Measurements from ENCODE around the gene ATG4D. TPM values are rescaled to one million over a fixed set of nuclear protein-coding genes. Genes with fewer than 3 reads are reported as not detected.

Gene ATG4D
- total and polyA plus RNA-seq, 2 of the 4 experiments (the other 2 are of a cell fraction), result 8.2 to 21.8 TPM

DNA sequence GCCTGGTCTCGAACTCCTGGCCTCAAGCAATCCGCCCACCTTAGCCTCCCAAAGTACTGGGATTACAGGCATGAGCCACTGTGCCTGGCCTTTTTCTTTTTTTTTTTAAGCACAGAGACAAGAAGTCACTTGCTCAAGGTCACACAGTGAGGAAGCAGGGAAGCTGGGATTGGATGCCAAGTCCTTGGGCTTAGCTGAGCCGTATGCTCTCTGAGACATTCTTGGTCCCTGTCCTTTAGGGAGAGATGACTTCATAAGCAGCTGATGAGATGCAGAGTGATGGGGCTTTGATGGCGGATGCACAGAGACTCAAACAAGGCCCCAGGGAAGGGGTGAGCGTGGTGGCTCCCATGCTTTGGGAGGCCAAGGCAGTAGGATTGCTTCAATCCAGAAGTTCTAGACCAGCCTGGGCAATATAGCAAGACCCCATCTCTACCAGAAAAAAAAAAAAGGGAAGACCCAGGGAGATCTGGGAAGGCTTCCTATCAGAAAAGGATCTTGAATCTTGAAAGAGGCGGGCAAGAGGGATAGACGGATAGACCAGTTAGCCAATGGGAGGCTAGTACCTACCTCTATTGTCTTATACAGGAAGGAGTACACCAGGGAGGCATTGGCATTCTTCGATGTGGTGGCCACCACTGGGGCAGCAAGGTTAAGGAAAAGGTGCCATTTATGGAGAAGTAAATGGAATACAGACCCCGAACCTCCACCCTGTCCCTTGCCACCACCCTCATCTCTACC lies 39.5 kb downstream of the ATG4D start:
- WGBS, 2 experiments (ENCODE audit: extremely low coverage in 2 of 2, insufficient read length in 1 of 2), result 79% methylated on average over 3 of the region's 9 CpGs; no CpG with 5 or more reads in 1 of the 2 experiments
- H3K79me1 ChIP-seq (ENCODE audit: low read depth in 1 of 2, low read length in 2 of 2), result no peaks in the 10 kb centered on the region
- no peak overlapping the region for H3K18ac ChIP-seq (ENCODE audit: low read depth, low read length)
- H2AK5ac ChIP-seq (ENCODE audit: low read depth, low read length), result no peak overlapping the region
- H4K5ac ChIP-seq (ENCODE audit: low read depth, low read length), result no peak overlapping the region
- CTCF ChIA-PET, result no interaction called here
- ATAC-seq (ENCODE audit: low read depth), result no peak
- H3K27ac ChIP-seq (ENCODE audit: insufficient read depth, low read length), result no peak overlapping the region
- H2BK15ac ChIP-seq (ENCODE audit: low read depth, low read length), result no peak overlapping the region
- no peak overlapping the region for H3K4ac ChIP-seq (ENCODE audit: low read depth, low read length)
- H2BK120ac ChIP-seq (ENCODE audit: low read depth, low read length), result no peak overlapping the region
- no peaks in the 10 kb centered on the region for H3K36me3 ChIP-seq (ENCODE audit: control insufficient read depth, insufficient read depth, low read length)
- H3K9me3 ChIP-seq (ENCODE audit: control insufficient read depth, insufficient read depth, low read length), result peaks cover 3% of the 10 kb centered on the region; the same call in 1 of the 2 replicates
- H2AK9ac ChIP-seq (replicated peaks; ENCODE audit: low read depth, low read length, poor library complexity), result no peak overlapping the region
- peak overlapping the region; percentile 63 for H2AFZ ChIP-seq (replicated peaks; ENCODE audit: low read length, poor library complexity)
- H3K27me3 ChIP-seq (ENCODE audit: control insufficient read depth, insufficient read depth, low read length), result peaks cover 15% of the 10 kb centered on the region
- dilution Hi-C loops (cut with HindIII; ENCODE audit: low sequenced_read_pairs, unreplicated experiment), result no loop called here
- POLR2A ChIA-PET (ENCODE audit: unreplicated experiment), result no interaction called here
- no peak overlapping the region for H3K23ac ChIP-seq (ENCODE audit: low read depth, low read length)
- H2BK20ac ChIP-seq (ENCODE audit: low read depth, low read length), result no peak overlapping the region
- no TSS peak for BruUV-seq (replicated peaks)
- TF ChIP-seq NFE2L2 (IDR thresholded peaks at IDR 0.05; ENCODE audit: low read depth, low read length) (no peak), SMC3 (IDR thresholded peaks at IDR 0.05; ENCODE audit: low read depth, low read length) (no peak), CEBPB (IDR thresholded peaks at IDR 0.05; ENCODE audit: low read depth, low read length) (no peak), MXI1 (IDR thresholded peaks at IDR 0.05; ENCODE audit: borderline replicate concordance, low read depth, low read length) (no peak), POLR2A (IDR thresholded peaks at IDR 0.05; ENCODE audit: low read depth, low read length) (no peak), BHLHE40 (IDR thresholded peaks at IDR 0.05; ENCODE audit: low read depth, low read length) (no peak), MAFK (IDR thresholded peaks at IDR 0.05; ENCODE audit: low read depth, low read length) (no peak), RCOR1 (IDR thresholded peaks at IDR 0.05; ENCODE audit: insufficient replicate concordance, low read length) (no peak), MAZ (IDR thresholded peaks at IDR 0.05; ENCODE audit: borderline replicate concordance, low read depth, low read length) (no peak), CHD1 (IDR thresholded peaks at IDR 0.05; ENCODE audit: low read depth, low read length) (no peak), RAD21 (IDR thresholded peaks at IDR 0.05; ENCODE audit: low read length) (no peak), RFX5 (IDR thresholded peaks at IDR 0.05; ENCODE audit: low read depth, low read length) (no peak), FOS (IDR thresholded peaks at IDR 0.05; ENCODE audit: low read depth, low read length) (no peak)
- TF ChIP-seq, protein P1, sequence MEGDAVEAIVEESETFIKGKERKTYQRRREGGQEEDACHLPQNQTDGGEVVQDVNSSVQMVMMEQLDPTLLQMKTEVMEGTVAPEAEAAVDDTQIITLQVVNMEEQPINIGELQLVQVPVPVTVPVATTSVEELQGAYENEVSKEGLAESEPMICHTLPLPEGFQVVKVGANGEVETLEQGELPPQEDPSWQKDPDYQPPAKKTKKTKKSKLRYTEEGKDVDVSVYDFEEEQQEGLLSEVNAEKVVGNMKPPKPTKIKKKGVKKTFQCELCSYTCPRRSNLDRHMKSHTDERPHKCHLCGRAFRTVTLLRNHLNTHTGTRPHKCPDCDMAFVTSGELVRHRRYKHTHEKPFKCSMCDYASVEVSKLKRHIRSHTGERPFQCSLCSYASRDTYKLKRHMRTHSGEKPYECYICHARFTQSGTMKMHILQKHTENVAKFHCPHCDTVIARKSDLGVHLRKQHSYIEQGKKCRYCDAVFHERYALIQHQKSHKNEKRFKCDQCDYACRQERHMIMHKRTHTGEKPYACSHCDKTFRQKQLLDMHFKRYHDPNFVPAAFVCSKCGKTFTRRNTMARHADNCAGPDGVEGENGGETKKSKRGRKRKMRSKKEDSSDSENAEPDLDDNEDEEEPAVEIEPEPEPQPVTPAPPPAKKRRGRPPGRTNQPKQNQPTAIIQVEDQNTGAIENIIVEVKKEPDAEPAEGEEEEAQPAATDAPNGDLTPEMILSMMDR (conservative IDR thresholded peaks at IDR 0.05; ENCODE audit: low read depth, low read length), result no peak
- TF ChIP-seq, protein P2, sequence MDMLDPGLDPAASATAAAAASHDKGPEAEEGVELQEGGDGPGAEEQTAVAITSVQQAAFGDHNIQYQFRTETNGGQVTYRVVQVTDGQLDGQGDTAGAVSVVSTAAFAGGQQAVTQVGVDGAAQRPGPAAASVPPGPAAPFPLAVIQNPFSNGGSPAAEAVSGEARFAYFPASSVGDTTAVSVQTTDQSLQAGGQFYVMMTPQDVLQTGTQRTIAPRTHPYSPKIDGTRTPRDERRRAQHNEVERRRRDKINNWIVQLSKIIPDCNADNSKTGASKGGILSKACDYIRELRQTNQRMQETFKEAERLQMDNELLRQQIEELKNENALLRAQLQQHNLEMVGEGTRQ (IDR thresholded peaks at IDR 0.05; ENCODE audit: low read depth, low read length), result no peak
- TF ChIP-seq, protein P3, sequence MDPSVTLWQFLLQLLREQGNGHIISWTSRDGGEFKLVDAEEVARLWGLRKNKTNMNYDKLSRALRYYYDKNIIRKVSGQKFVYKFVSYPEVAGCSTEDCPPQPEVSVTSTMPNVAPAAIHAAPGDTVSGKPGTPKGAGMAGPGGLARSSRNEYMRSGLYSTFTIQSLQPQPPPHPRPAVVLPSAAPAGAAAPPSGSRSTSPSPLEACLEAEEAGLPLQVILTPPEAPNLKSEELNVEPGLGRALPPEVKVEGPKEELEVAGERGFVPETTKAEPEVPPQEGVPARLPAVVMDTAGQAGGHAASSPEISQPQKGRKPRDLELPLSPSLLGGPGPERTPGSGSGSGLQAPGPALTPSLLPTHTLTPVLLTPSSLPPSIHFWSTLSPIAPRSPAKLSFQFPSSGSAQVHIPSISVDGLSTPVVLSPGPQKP (IDR thresholded peaks at IDR 0.05; ENCODE audit: borderline replicate concordance, low read depth, low read length), result no peak
- no peak overlapping the region for H3K56ac ChIP-seq (ENCODE audit: extremely low read depth, insufficient read depth, low read length)
- intact Hi-C loops (cut with micrococcal nuclease), result no loop called here
- no peak overlapping the region for H4K8ac ChIP-seq (ENCODE audit: low read depth in 2 of 2, low read length in 2 of 2)
- H3K9ac ChIP-seq (ENCODE audit: low read depth, low read length), result no peak overlapping the region
- no peak overlapping the region for H2BK5ac ChIP-seq (ENCODE audit: low read depth, low read length, poor library complexity, severe bottlenecking)
- H3K4me3 ChIP-seq (ENCODE audit: insufficient read depth, low read depth, low read length), result no peak overlapping the region
- H3K4me2 ChIP-seq (ENCODE audit: low read depth, low read length), result no peak overlapping the region
- no peak overlapping the region for H4K91ac ChIP-seq (ENCODE audit: insufficient read depth, low read depth, low read length)
- no peaks in the 10 kb centered on the region for H3K9me1 ChIP-seq (ENCODE audit: insufficient read depth, low read length)
- no peak for DNase-seq
- in situ Hi-C loops (cut with MboI; ENCODE audit: low sequenced_read_pairs), result loop anchor here (5.0 kb wide), 1 partner anchor 59 kb away; no protein-coding TSS in a partner anchor
- H4K20me1 ChIP-seq (ENCODE audit: insufficient read depth, low read length), result no peaks in the 10 kb centered on the region; the same call in 1 of the 2 replicates
- no peaks in the 10 kb centered on the region for H3K4me1 ChIP-seq (ENCODE audit: control insufficient read depth, insufficient read depth, low read length)
- H3K14ac ChIP-seq (replicated peaks; ENCODE audit: low read depth, low read length), result no peak overlapping the region
